NCI-H2196 (cell line): Measurements from ENCODE around the gene OPTC.
"Not testable (repeated sequence)": the region's sequence is repeated elsewhere in the genome, so short reads cannot be mapped to it uniquely, and the experiment has no call there.

Experiments used
- DNase-seq: peaks from one replicate; lab custom pipeline; 2025; ENCODE audit not compliant: unreplicated experiment; lab: John Stamatoyannopoulos, UW

Gene OPTC

DNA sequence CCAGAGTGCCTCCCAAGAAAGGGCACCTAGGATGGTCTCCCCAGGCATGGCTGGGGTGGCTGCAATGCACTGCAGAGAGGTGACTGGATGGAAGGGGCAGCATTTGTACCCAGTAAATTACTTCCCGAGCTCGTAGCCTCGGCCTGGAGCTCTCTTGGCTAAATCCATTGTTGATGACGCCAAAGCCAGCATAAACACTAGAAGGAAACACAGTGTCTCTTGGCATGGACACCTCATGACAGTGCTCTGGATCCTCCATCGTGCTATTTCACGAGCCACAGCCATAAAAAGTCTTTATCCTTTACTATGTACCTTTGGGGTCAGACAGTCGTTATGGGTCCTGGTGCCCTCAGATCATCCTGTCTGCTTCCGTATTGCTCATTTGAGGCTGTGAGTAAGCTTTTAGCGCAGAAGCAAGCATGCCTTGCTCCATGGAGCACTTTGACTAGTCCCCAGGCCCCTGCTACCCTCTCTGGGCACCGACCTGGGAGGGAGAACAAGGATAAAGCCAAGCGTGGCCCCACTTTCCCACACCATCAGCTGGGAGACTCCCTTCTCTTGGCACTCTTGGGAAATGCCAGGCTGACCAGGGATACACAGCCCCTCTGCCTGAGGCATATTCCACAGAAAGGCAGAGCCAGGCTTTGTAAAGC lies 28.7 kb upstream of the OPTC start:
- no peak for DNase-seq

DNA sequence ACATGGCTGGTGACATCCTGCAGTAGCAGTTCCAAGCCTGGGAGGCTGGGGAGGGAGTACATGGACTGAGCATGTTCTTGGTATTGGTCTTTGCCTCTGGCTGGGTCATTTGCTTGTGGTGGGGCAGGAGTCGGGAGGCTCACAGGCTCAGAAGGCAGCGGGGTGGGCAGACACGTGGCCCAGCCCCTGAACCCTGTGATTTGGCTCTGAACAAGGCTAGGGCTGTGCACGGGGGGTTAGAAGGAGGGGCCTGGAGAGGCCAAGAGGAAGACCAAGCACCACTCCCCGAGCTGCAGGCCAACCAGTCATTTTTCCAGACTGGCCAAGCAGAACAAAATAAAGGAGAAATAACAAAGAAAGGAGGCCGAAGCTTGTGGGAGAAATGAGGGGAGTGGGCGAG lies 28.0 kb upstream of the OPTC start:
- no peak for DNase-seq

DNA sequence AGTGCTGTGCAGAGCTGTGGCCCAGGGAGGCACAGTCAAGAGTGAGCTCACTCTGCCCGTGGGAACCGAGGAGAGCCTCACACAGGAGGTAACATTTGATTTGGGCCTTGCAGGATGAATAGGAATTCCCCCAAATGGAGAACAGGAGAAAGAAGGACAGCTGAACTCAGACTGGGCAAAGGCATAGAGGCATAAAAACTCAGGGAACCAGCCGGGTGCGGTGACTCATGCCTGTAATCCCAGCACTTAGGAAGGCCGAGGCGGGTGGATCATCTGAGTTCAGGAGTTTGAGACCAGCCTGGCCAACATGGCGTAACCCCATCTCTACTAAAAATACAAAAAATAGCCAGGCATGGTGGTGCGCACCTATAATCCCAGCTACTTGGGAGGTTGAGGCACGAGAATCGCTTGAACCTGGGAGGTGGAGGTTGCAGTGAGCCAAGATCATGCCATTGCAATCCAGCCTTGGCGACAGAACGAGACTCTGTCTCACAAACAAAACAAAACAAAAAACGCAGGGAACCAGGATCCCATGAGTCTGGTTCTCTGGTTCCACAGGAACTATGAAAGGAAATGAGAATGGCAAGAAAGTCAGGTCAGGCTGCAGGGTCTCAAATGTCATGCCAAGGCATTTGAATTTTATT lies 26.9 kb upstream of the OPTC start:
- DNase-seq, result not testable (repeated sequence)

DNA sequence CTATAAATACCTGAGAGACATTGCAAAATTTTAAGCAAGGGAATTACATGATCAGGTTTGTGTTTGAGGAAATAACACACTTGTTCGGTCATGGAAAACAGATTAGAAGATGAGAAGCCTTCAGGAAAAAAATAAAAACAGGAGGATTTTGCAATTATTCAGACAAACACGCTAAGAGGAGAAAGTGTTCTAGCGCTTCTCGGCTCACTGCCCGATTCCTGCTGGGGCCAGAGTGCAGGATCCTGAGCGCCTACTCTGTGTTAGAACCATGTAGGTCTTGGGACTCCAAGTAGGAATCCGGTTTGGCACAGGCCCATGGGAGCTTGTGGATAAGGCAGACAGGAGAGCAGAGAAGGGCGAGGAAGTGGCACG lies 26.4 kb upstream of the OPTC start:
- DNase-seq, result no peak

DNA sequence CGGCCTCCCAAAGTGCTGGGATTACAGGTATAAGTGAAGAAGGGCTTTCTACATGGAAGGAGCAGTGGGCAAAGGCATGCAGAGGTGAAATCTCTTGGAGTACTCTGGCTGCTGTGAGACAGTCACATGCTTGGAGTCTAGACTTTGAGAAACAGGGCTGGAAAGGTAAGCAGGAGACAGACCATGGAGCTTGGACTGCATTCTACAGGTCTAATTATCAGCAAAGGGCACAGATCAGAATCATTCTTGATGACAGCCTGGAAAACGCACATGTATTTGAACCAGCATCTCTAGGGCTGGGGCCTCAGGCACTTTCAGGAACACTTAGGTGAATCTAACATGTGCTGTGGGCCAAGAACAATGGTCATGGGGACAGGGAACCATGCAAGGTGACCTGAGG lies 25.6 kb upstream of the OPTC start:
- DNase-seq, result no peak

- no peak for DNase-seq
Measured at GRCh38 chr1:203470240-203470639, 23.7 kb upstream of the OPTC start.

DNA sequence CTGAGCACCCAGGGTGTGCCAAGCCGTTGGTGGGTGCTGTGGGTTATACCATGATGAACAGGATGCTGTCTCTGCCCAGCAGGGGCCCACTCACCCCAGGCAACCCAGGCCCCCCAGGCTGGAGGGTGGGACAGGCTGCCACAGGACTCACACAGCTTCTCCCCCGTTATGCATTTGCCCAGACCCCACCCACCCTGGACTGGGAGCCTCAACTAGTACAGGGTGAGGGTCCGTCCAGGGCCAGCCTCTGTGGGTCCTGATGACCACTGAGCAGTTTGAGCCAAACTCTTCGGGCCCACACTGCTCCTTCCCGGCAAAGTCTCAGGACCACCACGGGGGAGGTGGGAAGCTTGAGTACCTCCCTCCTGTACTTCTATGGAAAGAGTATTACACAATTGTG lies 22.1 kb upstream of the OPTC start:
- DNase-seq, result no peak

DNA sequence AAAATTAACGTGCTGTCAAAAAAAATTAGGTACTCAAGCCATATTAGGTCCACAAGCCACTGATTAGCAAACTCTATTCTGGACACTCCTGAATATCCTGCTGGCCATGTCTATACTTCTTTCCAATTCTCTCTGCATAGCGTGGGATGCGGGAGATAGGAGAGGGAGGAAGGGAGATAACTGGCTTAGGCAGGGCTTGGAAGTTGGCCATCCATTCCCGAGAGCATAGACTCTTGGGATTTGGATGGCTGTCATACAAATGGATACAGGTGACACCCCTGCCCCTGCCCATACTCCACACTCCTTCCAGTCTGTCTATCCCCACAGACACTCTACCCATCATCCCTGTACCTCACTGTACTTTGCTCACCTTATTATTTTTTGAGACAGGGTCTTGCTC lies 20.7 kb upstream of the OPTC start:
- no peak for DNase-seq

- no peak for DNase-seq
Measured at GRCh38 chr1:203473781-203474305, 20.1 kb upstream of the OPTC start.

DNA sequence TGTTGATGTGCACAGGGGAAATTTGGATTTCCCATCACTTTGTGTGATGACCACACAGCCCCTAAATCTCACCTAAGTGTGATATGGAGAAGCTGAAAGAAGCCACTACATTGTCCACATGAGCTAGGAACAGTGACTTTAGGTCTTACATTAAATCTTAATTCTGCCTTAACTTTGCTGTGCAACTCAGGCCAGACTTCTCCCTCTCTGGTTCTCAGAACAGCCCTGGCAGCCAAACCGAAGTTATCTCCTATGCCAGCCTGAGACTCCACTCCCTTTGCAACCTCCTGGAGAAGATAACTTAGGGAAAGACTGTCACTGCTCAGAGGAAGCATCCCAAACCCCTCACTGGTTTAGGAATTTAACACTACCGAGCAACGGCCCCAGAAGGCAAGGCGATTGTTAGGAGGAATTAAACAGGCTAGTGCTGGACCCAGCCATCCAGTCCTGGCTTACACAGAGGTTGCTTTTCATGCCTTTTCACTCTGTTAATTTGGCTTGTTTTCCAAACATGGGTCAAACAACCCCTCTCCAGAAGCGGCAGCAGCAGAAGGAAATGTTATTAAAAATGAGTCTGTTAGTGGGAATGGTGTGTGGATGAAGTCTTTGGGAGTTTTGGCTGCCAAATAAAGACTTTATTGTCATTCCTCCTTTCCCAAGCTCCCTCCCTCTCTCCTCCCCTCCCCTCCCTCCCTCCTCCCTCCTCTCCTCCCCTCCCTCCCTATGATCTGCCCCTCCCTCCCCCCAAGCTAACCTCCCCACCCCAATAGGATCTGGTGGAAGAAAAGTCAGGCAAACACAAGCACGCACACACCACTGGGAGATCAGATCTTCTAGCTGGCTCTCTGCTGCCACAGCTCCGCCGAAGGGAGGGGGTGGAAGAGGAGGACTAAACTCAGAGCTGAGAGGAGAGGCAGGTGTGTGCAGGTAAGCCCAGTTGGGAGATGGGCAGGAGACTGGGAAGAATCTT lies 18.7 kb upstream of the OPTC start, which contains the start of gene PRELP:
PRELP (plus strand) TSS at position 795 of the 970 bp plus-strand sequence. CDS start 7,379 bp downstream, outside the sequence.
- peak; percentile 33 for DNase-seq

- no peak for DNase-seq
Measured at GRCh38 chr1:203476216-203476814, 17.6 kb upstream of the OPTC start.

- no peak for DNase-seq
Measured at GRCh38 chr1:203477748-203478147, 16.2 kb upstream of the OPTC start.

GRCh38 chr1:203478231-203478630 lies 15.7 kb upstream of the OPTC start:
- DNase-seq, result no peak

GRCh38 chr1:203478986-203479385 lies 15.0 kb upstream of the OPTC start:
- no peak for DNase-seq

DNA sequence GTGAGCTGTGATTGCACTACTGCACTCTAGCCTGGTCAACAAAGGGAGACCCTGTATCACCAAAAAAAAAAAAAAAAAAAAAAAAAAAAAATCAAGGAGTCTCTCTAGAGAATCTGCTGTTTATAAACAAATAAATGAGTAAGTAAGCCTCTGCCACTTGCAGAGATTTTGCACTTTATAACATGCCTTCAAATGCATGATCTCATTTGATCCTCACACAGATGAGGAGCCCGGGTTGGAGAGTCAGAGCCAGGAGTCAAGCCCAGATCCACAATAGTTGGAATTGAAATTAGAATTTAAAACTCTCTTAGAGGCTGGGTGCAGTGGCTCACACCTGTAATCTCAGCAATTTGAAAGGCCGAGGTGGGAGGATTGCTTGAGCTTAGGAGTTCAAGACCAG lies 14.3 kb upstream of the OPTC start:
- DNase-seq, result no peak

DNA sequence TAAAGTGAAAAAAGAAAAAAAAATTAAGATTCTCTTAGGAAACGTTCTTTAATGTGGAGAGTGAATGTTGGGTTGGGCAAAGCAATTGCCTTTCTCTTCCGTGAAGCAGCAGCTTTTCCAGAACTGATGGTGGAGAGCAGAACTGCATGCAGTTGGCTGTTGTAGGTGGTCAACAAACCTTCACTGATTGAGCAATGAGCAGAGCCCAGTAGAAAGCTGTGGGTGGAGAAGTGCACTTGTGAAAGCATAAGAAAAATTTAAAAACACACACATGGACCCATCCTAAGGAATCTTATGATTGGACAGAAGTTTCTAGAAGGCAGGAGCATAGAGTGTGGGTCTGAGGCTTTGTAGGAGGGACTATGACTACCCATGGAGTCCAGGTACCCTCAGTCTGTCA lies 13.9 kb upstream of the OPTC start:
- DNase-seq, result no peak

- DNase-seq, result peak; percentile 60
Measured at GRCh38 chr1:203480525-203481084, 13.3 kb upstream of the OPTC start.

GRCh38 chr1:203481196-203481595 lies 12.8 kb upstream of the OPTC start:
- no peak for DNase-seq

DNA sequence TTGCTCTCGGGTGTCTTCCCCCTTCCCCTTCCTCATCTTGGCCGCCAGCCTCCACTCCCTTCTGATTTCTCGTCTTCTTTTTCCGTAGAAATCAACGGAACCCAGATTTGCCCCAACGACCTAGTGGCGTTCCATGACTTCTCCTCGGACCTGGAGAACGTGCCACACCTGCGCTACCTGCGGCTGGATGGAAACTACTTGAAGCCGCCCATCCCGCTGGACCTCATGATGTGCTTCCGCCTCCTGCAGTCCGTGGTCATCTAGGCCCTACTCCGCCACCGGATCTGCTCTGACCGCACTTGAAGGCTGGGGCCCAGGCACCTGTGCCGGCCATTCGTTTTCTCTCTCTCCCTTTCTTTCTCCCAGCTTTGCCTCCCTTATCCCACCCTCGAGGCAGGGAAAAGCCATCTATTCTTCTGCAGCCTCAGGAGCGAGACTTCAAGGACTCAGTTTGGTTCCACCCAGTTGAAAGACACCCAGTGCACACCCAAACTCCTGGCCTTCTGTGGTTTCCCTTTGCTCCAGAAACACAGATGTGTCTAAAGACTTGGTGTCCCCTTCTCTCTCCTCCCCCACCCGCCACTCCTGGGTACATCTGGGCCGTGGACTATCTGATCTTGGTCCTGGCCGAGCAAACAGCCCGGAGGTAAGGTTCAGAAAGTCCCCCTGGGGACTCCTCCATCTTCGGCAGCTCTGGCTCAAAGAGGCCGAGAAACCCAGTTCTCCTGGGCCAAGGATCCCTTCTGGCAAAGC lies 7.2 kb upstream of the OPTC start:
- DNase-seq, result no peak

GRCh38 chr1:203488539-203488938 lies 5.4 kb upstream of the OPTC start:
- no peak for DNase-seq
